ENCODE results near the gene SIDT2. TPM values are rescaled to one million over a fixed set of nuclear protein-coding genes. Genes with fewer than 3 reads are reported as not detected.

SIDT2 gene
- total RNA-seq, 3 donors from 2014 or later: 69.8 to 76.3 (median 71.4) TPM

DNA sequence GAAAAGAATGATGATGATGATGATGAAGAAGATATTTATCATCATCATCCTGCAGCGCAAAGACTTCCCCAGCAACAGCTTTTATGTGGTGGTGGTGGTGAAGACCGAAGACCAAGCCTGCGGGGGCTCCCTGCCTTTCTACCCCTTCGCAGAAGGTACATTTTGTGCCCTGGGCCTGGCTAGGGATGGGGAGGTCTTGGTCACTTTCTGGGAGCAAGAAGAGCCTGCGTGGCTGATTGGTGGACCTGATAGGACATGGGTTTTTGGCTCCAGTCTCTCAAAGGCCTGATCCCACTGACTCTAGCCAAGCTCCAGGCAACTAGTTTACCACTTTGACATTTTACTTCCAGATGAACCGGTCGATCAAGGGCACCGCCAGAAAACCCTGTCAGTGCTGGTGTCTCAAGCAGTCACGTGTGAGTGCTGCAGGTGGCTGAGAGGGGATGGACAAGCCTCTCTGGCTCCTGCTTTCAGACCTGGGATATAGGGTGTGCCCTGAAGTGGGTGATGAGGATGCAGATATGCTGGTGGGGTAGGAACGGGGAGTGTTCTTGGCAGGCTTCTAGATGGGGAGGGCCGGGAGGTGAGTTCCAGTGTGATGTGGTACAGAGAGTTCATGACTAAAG lies 5.3 kb downstream of the SIDT2 start:
- DNase-seq (peak; percentile 32 to 55 (median 47)), ATAC-seq (peak; percentile 30)
- H3K4me3 ChIP-seq: no peak overlapping the region
- no peaks in the 10 kb centered on the region for H3K9me3 ChIP-seq
- intact Hi-C loops (cut with DNase I, micrococcal nuclease): no loop called here
- TF ChIP-seq CTCF (IDR thresholded peaks at IDR 0.05): no peak
- H3K4me1 ChIP-seq (ENCODE audit: low read depth): peaks cover 27% of the 10 kb centered on the region
- peaks cover under 1% of the 10 kb centered on the region for H3K36me3 ChIP-seq (ENCODE audit: low read depth)

DNA sequence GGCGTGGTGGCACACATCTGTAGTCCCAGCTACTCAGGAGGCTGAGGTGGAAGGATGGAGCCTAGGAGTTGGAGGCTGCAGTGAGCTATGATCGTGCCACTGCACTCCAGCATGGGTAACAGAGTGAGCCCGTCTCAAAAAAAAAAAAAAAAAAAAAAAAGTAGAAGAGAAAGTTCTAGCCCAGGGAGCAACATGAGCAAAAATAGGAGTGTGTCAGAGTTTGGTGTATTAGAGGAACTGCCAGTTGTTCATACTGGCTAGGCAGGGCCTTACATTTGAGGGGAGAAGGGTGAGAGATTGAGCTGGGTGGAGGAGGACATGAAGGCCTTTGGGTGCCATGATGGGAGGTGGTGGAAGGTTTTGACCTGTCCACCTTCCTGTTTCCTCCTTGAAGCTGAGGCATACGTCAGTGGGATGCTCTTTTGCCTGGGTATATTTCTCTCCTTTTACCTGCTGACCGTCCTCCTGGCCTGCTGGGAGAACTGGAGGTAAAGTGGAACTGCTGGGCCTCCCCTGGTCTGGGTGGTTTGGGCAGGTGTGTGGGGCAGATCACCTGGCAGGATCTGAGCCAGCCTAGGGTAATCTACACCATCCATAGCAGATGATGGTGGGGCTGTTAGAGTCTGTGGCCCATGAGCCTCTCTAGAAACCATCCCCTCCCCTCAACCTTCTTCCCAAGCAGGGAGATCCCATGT lies 7.3 kb downstream of the SIDT2 start:
- DNase-seq: no peak
- Histone ChIP-seq H3K36me3 (ENCODE audit: low read depth) (peaks cover 7% of the 10 kb centered on the region), H3K4me3 (no peak overlapping the region), H3K4me1 (ENCODE audit: low read depth) (peaks cover 14% of the 10 kb centered on the region), H3K9me3 (no peaks in the 10 kb centered on the region)
- intact Hi-C loops (cut with DNase I, micrococcal nuclease): no loop called here
- TF ChIP-seq CTCF (IDR thresholded peaks at IDR 0.05): no peak
- no peak for ATAC-seq

GRCh38 chr11:117186431-117186761 lies 7.9 kb downstream of the SIDT2 start:
- Histone ChIP-seq H3K4me3 (no peak overlapping the region), H3K9me3 (no peaks in the 10 kb centered on the region), H3K4me1 (ENCODE audit: low read depth) (peaks cover 8% of the 10 kb centered on the region), H3K36me3 (ENCODE audit: low read depth) (peaks cover 7% of the 10 kb centered on the region)
- DNase-seq (peak in 1 of 3 donors; percentile 31), ATAC-seq (no peak)
- no peak for TF ChIP-seq CTCF (IDR thresholded peaks at IDR 0.05)
- intact Hi-C loops (cut with DNase I, micrococcal nuclease): no loop called here

DNA sequence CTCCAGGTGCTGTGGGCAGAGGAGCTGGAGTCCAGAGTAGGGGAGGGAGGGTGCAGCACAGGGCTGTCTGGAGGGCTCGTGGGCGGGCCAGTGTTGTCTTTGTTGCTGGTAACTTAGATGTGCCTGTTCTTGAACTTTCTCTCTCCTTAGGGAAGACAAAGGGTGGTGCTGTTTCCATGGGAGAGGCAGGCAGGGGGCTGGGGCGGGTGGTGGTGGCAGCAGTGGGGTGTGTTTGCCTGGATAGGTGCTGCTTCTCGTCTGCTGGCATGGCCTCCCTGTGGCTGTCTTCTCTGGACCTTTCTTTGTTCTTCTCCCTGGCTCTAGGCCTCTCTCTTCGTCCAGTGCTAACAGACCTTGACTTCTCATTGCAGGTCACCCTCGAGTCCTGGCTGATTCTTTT lies 8.5 kb downstream of the SIDT2 start:
- peak in 2 of 3 donors; percentile 40 to 43 for DNase-seq
- intact Hi-C loops (cut with DNase I, micrococcal nuclease): no loop called here
- TF ChIP-seq CTCF (IDR thresholded peaks at IDR 0.05): no peak

DNA sequence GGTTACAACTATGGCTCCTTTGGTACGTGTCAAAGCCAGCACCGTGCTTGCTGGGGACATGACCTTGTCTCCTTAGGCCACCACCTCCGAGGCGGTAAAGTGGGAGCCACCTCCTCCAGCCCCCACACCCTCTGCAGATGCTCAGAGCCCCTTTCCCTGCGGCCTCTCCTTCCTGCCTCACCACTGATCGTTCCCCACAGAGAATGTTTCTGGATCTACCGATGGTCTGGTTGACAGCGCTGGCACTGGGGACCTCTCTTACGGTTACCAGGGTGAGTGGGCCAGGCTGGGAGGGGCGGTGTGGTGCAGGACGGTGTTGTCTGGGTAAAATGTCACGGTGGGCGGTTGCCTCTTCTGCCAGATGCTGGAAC lies 8.9 kb downstream of the SIDT2 start:
- no peak for TF ChIP-seq CTCF (IDR thresholded peaks at IDR 0.05)
- ATAC-seq (no peak), DNase-seq (peak in 1 of 3 donors; percentile 23)
- no peaks in the 10 kb centered on the region for H3K9me3 ChIP-seq
- H3K4me1 ChIP-seq (ENCODE audit: low read depth): peaks cover 4% of the 10 kb centered on the region
- H3K36me3 ChIP-seq (ENCODE audit: low read depth): peaks cover 7% of the 10 kb centered on the region
- no peak overlapping the region for H3K4me3 ChIP-seq
- intact Hi-C loops (cut with DNase I, micrococcal nuclease): no loop called here

More for the DNA sequence above, 8.5 kb downstream of the SIDT2 start:
- H3K4me1 ChIP-seq (ENCODE audit: low read depth): peaks cover 4% of the 10 kb centered on the region
- H3K4me3 ChIP-seq: no peak overlapping the region
- H3K36me3 ChIP-seq (ENCODE audit: low read depth): peaks cover 7% of the 10 kb centered on the region
- no peak for ATAC-seq
- H3K9me3 ChIP-seq: no peaks in the 10 kb centered on the region
